HG03521 (cell line): ENCODE results near the gene USP10.
A peak's percentile ranks its signal among the peaks of the same experiment; 100 is the strongest.

Experiments used
- ATAC-seq: cut with Tn5 transposase; IDR thresholded peaks from one replicate; pipeline ENCODE4 v1.9.1; 2021; ENCODE audit warnings: mild to moderate bottlenecking, moderate library complexity; ENCODE audit not compliant: unreplicated experiment

The USP10 gene

GRCh38 chr16:84694980-84695379 lies 4.8 kb upstream of the USP10 start:
- ATAC-seq = no peak

GRCh38 chr16:84699147-84699711 lies 571 bp upstream of the USP10 start:
- no peak for ATAC-seq

GRCh38 chr16:84700446-84701300 lies 873 bp downstream of the USP10 start:
- ATAC-seq = peak; percentile 23

GRCh38 chr16:84703681-84704080 lies 3.9 kb downstream of the USP10 start:
- ATAC-seq = no peak

- no peak for ATAC-seq
Observed at GRCh38 chr16:84704253-84704652, 4.5 kb downstream of the USP10 start.

GRCh38 chr16:84706856-84707255 lies 7.1 kb downstream of the USP10 start:
- ATAC-seq = no peak

GRCh38 chr16:84709609-84710008 lies 9.8 kb downstream of the USP10 start:
- no peak for ATAC-seq

GRCh38 chr16:84710686-84711085 lies 10.9 kb downstream of the USP10 start:
- no peak for ATAC-seq

GRCh38 chr16:84712138-84712671 lies 12.4 kb downstream of the USP10 start:
- no peak for ATAC-seq

GRCh38 chr16:84712801-84713775 lies 13.3 kb downstream of the USP10 start:
- ATAC-seq = no peak

- ATAC-seq = no peak
Observed at GRCh38 chr16:84714028-84714427, 14.2 kb downstream of the USP10 start.

- no peak for ATAC-seq
Observed at GRCh38 chr16:84715424-84715823, 15.6 kb downstream of the USP10 start.

GRCh38 chr16:84715854-84716253 lies 16.1 kb downstream of the USP10 start:
- no peak for ATAC-seq

GRCh38 chr16:84716740-84717139 lies 16.9 kb downstream of the USP10 start:
- no peak for ATAC-seq

- no peak for ATAC-seq
Observed at GRCh38 chr16:84717484-84717883, 17.7 kb downstream of the USP10 start.

- ATAC-seq = no peak
Observed at GRCh38 chr16:84720177-84720579, 20.4 kb downstream of the USP10 start.

GRCh38 chr16:84722068-84722467 lies 22.3 kb downstream of the USP10 start:
- no peak for ATAC-seq

- ATAC-seq = no peak
Observed at GRCh38 chr16:84723906-84724305, 24.1 kb downstream of the USP10 start.

- ATAC-seq = no peak
Observed at GRCh38 chr16:84724606-84725309, 25.0 kb downstream of the USP10 start.

GRCh38 chr16:84725481-84726078 lies 25.8 kb downstream of the USP10 start:
- no peak for ATAC-seq
